Retinal pigment epithelial cell (primary cell): Measurements from ENCODE around the gene MYO1G.

ENCODE experiments used
- DNase-seq: peaks from one replicate; pipeline ENCODE4 v3.0.0-alpha.2; 2010; ENCODE audit warnings: low read depth
- H3K4me3 ChIP-seq: 2 replicates; pipeline ENCODE4 v1.5.1; 2011; ENCODE audit warnings: mild to moderate bottlenecking, low read length, control low read depth, moderate library complexity
- TF ChIP-seq, protein P1 (sequence below): conservative IDR thresholded peaks from 2 replicates; pipeline ENCODE4 v1.5.1; 2011; ENCODE audit warnings: low read depth, low read length, control low read depth, inconsistent platforms

Gene MYO1G

DNA sequence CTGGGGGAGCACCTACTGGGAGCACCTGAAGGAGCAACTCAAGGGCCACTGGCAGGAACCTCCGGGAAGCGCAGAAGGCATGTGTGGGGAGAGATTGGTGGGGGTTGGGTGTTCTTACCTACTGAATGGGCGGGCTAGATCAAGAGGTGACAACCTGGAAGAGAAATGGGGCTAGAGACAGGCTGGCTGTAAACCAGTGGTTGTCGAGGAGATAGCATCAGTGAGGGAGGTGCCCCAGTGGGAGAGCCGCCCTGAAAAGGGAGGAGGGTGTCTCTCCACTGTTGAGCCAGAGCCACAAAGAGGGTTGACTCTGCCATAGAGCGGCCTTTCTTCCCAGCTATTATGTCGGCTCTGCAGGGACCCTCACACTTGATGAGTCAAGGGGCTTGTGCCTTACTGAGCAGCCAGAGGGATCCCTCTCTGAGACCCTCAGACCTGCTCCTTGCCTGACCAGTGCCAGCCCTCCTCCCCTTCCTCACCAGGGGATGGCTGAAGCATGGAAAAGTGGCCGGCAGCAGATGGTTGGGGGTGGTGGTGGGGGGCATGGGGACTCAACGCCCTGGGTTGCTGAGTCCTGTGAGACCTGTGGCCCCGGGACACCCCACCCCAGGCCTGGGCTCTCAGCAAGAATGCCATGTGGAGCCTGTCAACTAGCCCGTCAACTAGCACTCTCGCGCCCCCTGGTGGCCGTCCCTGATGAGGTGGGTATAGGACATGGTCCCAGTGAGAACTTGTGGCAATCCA, 57.0 kb downstream of the MYO1G start:
- TF ChIP-seq, protein P1, sequence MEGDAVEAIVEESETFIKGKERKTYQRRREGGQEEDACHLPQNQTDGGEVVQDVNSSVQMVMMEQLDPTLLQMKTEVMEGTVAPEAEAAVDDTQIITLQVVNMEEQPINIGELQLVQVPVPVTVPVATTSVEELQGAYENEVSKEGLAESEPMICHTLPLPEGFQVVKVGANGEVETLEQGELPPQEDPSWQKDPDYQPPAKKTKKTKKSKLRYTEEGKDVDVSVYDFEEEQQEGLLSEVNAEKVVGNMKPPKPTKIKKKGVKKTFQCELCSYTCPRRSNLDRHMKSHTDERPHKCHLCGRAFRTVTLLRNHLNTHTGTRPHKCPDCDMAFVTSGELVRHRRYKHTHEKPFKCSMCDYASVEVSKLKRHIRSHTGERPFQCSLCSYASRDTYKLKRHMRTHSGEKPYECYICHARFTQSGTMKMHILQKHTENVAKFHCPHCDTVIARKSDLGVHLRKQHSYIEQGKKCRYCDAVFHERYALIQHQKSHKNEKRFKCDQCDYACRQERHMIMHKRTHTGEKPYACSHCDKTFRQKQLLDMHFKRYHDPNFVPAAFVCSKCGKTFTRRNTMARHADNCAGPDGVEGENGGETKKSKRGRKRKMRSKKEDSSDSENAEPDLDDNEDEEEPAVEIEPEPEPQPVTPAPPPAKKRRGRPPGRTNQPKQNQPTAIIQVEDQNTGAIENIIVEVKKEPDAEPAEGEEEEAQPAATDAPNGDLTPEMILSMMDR: peak; percentile 86
- H3K4me3 ChIP-seq: no peak overlapping the region
- DNase-seq: no peak

DNA sequence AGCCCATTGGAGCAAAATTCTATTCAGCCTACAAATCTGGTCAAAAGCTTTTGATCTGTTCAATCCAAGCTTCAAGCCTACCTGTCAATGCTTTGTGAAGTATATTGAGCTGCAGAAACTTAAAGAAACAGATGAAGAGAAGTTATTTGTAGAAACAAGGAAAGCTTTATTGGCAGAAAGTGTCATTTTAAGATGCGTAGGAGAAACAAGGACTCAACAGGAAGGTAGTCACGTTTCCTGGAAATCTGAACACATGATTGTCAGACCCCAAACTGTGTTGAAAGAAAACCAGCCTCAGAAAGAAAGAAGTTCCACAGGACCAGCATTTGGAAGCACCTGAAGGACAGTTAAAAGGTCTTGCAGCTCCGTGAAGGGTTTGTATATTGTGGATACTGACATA, 58.7 kb downstream of the MYO1G start:
- TF ChIP-seq, protein P1: no peak
- no peak for DNase-seq

DNA sequence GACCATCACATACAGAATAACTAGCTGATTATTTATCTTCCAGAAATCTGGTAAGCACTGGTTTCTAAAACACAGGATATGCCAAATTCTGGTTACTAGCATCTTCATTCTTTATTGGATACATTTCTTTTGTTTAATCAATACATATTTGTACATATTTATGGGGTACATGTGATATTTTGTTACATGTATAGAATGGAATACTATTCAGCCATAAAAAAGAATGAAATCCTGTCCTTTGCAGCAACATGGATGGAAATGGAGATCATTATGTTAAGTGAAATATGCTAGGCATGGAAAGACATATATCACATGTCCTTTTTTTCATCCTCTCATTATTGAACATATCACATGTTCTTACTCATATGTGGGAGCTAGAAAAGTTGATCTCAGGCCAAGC, 60.8 kb downstream of the MYO1G start:
- TF ChIP-seq, protein P1: no peak
- no peak for DNase-seq

More for the DNA sequence above, 58.7 kb downstream of the MYO1G start:
- H3K4me3 ChIP-seq: no peak overlapping the region

DNA sequence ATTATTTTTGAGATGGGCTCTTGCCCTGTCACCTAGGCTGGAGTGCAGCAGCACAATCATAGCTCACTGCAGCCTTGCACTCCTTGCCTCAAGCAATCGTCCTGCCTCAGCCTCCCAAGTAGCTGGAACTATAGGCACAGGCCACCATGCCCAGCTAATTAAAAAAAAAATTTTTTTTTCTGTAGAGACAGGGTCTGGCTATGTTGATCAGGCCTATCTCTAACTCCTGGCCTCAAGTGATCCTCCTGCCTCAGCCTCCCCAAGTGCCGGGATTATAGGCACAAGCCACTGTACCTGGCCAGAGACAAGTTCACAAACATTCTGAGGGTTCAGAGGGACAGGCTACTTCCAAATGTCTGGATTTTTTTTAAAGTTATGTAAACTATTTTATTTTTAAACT, 61.4 kb downstream of the MYO1G start:
- H3K4me3 ChIP-seq: no peak overlapping the region
- no peak for DNase-seq
- TF ChIP-seq, protein P1: no peak

More for the DNA sequence above, 60.8 kb downstream of the MYO1G start:
- H3K4me3 ChIP-seq: no peak overlapping the region

DNA sequence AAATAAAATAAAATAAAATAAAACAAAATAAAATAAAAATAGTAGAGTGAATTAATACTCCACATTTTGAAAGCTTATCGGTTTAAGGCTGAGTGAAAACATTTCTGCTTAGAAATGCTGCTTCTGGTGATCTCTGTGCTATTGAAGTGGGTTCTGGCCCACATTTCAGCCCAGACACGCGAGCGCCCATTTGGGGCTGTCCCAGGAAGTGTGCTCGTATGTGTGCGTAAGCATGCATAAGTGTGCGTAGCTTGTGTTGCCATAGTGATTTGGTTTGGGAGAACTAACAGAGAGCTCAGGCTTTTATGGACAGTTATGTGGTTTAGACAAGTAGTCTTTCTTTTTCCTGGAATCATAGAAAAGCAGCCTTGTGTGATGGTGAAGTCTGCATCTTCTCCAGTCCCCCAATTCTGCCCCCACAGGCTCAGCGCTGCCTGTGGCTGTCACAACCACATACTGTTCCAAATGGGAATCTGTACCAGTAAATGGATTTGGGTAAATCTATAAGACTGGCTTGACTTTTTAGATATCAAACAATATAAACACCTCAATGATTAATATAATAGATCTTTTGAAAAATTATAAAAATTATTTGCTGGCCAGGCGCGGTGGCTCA, 63.7 kb downstream of the MYO1G start:
- DNase-seq: no peak
- TF ChIP-seq, protein P1: no peak

DNA sequence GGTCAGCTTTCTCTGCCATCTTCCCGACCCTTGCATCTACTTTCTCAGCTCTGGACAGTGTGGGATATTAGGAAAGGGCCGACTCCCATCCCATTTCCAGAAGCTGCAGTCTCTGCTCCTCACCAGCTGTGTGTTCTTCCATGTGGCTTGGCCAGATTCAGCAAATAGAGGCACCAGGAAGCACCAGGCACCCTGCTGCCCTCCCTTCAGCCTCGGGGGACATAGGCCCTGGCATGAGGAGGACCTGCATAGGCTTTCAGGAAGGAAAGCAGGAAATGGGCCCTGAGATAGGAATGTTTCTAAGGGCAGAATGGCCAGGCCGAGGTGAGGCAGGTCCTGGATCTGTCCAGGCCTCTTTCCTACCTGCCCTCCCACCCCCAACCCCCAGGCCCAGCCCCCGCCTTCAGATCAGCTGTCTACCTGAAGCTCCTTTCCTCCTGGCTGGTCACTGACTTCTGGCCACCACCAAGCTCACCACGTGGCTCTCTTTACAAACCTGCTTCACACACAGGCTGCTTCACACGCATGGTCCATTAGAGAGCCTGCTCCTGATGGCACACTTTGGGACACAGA, 66.0 kb downstream of the MYO1G start:
- TF ChIP-seq, protein P1: no peak
- no peak overlapping the region for H3K4me3 ChIP-seq
- DNase-seq: no peak

More for the DNA sequence above, 63.7 kb downstream of the MYO1G start:
- no peak overlapping the region for H3K4me3 ChIP-seq
